Activated CD4-positive, alpha-beta memory T cell treated with anti-CD3 and anti-CD28 coated beads, Interleukin-2, amount 10 ng/mL, durations not matched to agents 7 days and 5 days (primary cell): ENCODE results near the gene FAXC. TPM values are rescaled to one million over a fixed set of nuclear protein-coding genes. Genes with fewer than 3 reads are reported as not detected.
"Not testable (repeated sequence)": the region's sequence is repeated elsewhere in the genome, so short reads cannot be mapped to it uniquely, and the experiment has no call there.

ENCODE experiments used
- CTCF ChIA-PET: fragments of 350-600 bp; sonication (Branson Sonifier 250); formaldehyde crosslinking; loops from one replicate; lab custom pipeline; 2021; ENCODE audit warnings: antibody characterized with exemption, inconsistent platforms; lab: Charles Lee
- POLR2A ChIA-PET: fragments of 350-600 bp; sonication (Branson Sonifier 250); formaldehyde crosslinking; loops from one replicate; lab custom pipeline; 2021; ENCODE audit warnings: antibody characterized with exemption; lab: Charles Lee
- DNase-seq: peaks from one replicate; pipeline ENCODE4 v3.0.0-alpha.2; 2020
- H3K27ac Mint-ChIP-seq: one replicate; pipeline ENCODE4 v1.8.0; 2021; ENCODE audit warnings: mild to moderate bottlenecking, mixed read lengths
- H3K27me3 Mint-ChIP-seq: one replicate; pipeline ENCODE4 v1.8.0; 2021; ENCODE audit warnings: mixed read lengths
- H3K36me3 Mint-ChIP-seq: one replicate; pipeline ENCODE4 v1.8.0; 2021; ENCODE audit warnings: low read depth, mixed read lengths
- H3K4me1 Mint-ChIP-seq: one replicate; pipeline ENCODE4 v1.8.0; 2021; ENCODE audit warnings: mixed read lengths
- H3K4me3 Mint-ChIP-seq: one replicate; pipeline ENCODE4 v1.8.0; 2021; ENCODE audit warnings: mild to moderate bottlenecking, mixed read lengths
- H3K9me3 Mint-ChIP-seq: one replicate; pipeline ENCODE4 v1.8.0; 2021; ENCODE audit warnings: mixed read lengths
- total RNA-seq, 2 experiments: library from RNA; stranded (reverse); gene quantifications; one replicate each; pipeline ENCODE4 v1.2.3, GENCODE V29; 2021

Gene FAXC
- total RNA-seq, 2 experiments from 2014 or later, result 0.23 to 0.38 TPM

GRCh38 chr6:99356641-99357040 is 7.2 kb upstream of the FAXC start:
- ChIA-PET CTCF (interaction anchor here (1.0 kb wide), 1 partner anchor 22 kb away, joined by 4 read pairs; no protein-coding TSS in a partner anchor), POLR2A (no interaction called here)
- H3K36me3 Mint-ChIP-seq, result no peaks in the 10 kb centered on the region
- H3K27ac Mint-ChIP-seq, result no peak overlapping the region
- peaks cover under 1% of the 10 kb centered on the region for H3K4me1 Mint-ChIP-seq
- H3K9me3 Mint-ChIP-seq, result no peaks in the 10 kb centered on the region
- DNase-seq, result no peak
- H3K4me3 Mint-ChIP-seq, result no peak overlapping the region
- H3K27me3 Mint-ChIP-seq, result peaks cover 55% of the 10 kb centered on the region

GRCh38 chr6:99354983-99355382 is 5.5 kb upstream of the FAXC start:
- POLR2A ChIA-PET, result no interaction called here
- Mint-ChIP-seq H3K4me1 (peaks cover 3% of the 10 kb centered on the region), H3K9me3 (no peaks in the 10 kb centered on the region), H3K27ac (no peak overlapping the region), H3K36me3 (no peaks in the 10 kb centered on the region), H3K27me3 (peaks cover 56% of the 10 kb centered on the region), H3K4me3 (no peak overlapping the region)
- CTCF ChIA-PET, result interaction anchor here (1.0 kb wide), 1 partner anchor 20 kb away, joined by 3 read pairs; no protein-coding TSS in a partner anchor
- no peak for DNase-seq

- no peak for DNase-seq
- Mint-ChIP-seq H3K4me3 (no peak overlapping the region), H3K27me3 (peaks cover 64% of the 10 kb centered on the region), H3K27ac (no peak overlapping the region), H3K36me3 (no peaks in the 10 kb centered on the region), H3K4me1 (peaks cover 5% of the 10 kb centered on the region), H3K9me3 (no peaks in the 10 kb centered on the region)
- CTCF ChIA-PET, result interaction anchor here (0.9 to 2.2 kb wide), 5 partner anchors 8 to 41 kb away, joined by 3 to 11 read pairs (median 4); partner anchors contain the start of gene COQ3
- POLR2A ChIA-PET, result interaction anchor here (0.7 kb wide), 1 partner anchor 67 kb away, joined by 3 read pairs; no protein-coding TSS in a partner anchor
Observed at GRCh38 chr6:99353126-99353525, 3.7 kb upstream of the FAXC start.

GRCh38 chr6:99350573-99350972 is 1.1 kb upstream of the FAXC start:
- CTCF ChIA-PET, result interaction anchor here (1.2 to 1.7 kb wide), 2 partner anchors 11 to 14 kb away, joined by 3 read pairs; no protein-coding TSS in a partner anchor
- Mint-ChIP-seq H3K9me3 (no peaks in the 10 kb centered on the region), H3K4me3 (no peak overlapping the region), H3K27me3 (peaks cover 61% of the 10 kb centered on the region), H3K4me1 (peaks cover 5% of the 10 kb centered on the region), H3K36me3 (no peaks in the 10 kb centered on the region), H3K27ac (no peak overlapping the region)
- POLR2A ChIA-PET, result no interaction called here
- DNase-seq, result no peak

DNA sequence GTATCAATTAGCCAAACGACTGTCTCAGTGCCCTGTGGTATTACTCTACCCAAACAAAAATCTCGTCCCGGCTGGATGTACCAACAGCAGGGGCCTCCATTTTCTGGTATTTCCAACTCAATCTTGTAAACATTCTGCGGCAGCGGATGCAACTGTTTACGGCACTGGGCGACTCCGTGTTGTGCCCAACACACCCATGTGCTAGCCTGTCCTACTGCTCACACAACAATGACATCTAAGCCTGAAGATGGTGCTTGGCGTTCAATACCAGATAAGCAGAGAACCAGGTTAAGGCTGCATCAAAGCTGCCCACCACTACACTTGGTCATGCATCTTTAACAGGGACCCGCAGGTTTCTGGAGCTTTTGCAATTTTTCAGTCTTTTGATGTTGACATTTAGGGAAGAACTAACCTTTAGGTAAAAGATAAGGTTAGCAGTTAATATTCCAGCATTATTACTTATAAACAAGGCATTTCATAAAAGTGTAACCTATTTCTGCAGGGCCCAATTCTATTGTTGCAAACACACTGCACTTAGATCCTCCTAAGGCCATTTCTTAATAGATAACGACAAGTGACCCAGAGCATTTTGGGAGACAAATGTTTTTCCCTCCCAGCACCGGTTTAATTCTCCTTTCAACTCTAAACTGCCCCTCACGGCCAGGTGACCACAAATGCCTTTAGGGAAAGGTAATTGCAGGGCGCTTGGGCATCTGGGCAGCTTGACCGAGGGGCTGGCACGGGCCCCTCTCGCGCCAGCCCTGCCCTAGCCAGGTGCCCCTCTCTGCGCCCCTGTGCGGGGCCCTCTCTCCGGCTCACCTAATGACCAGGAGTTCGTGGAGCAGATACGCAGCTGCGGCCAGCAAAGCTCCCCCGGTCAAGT is 945 bp downstream of the FAXC start:
- ChIA-PET CTCF (interaction anchor here (1.2 to 2.6 kb wide), 2 partner anchors 14 to 18 kb away, joined by 4 to 15 read pairs; no protein-coding TSS in a partner anchor), POLR2A (interaction anchor here (1.0 kb wide), 1 partner anchor 11 kb away, joined by 3 read pairs; no protein-coding TSS in a partner anchor)
- H3K27ac Mint-ChIP-seq, result no peak overlapping the region
- H3K27me3 Mint-ChIP-seq, result peaks cover 65% of the 10 kb centered on the region
- H3K4me1 Mint-ChIP-seq, result peaks cover 12% of the 10 kb centered on the region
- H3K36me3 Mint-ChIP-seq, result no peaks in the 10 kb centered on the region
- DNase-seq, result no peak
- peak overlapping the region; percentile 58 for H3K4me3 Mint-ChIP-seq
- H3K9me3 Mint-ChIP-seq, result no peaks in the 10 kb centered on the region

GRCh38 chr6:99347804-99348203 is 1.7 kb downstream of the FAXC start:
- Mint-ChIP-seq H3K9me3 (no peaks in the 10 kb centered on the region), H3K27me3 (peaks cover 68% of the 10 kb centered on the region), H3K27ac (no peak overlapping the region), H3K36me3 (no peaks in the 10 kb centered on the region), H3K4me1 (peaks cover 12% of the 10 kb centered on the region), H3K4me3 (no peak overlapping the region)
- no peak for DNase-seq
- CTCF ChIA-PET, result interaction anchor here (1.2 to 2.6 kb wide), 2 partner anchors 13 to 17 kb away, joined by 4 to 15 read pairs; no protein-coding TSS in a partner anchor
- POLR2A ChIA-PET, result interaction anchor here (0.7 to 1.0 kb wide), 2 partner anchors 16 to 191 kb away, joined by 3 to 4 read pairs; no protein-coding TSS in a partner anchor

GRCh38 chr6:99346595-99346994 is 2.9 kb downstream of the FAXC start:
- no peak overlapping the region for H3K4me3 Mint-ChIP-seq
- H3K4me1 Mint-ChIP-seq, result peaks cover 12% of the 10 kb centered on the region
- H3K27me3 Mint-ChIP-seq, result peaks cover 69% of the 10 kb centered on the region
- POLR2A ChIA-PET, result interaction anchor here (1.5 kb wide), 1 partner anchor 16 kb away, joined by 3 read pairs; no protein-coding TSS in a partner anchor
- no peaks in the 10 kb centered on the region for H3K36me3 Mint-ChIP-seq
- no peaks in the 10 kb centered on the region for H3K9me3 Mint-ChIP-seq
- CTCF ChIA-PET, result interaction anchor here (2.6 kb wide), 1 partner anchor 16 kb away, joined by 15 read pairs; no protein-coding TSS in a partner anchor
- DNase-seq, result no peak
- H3K27ac Mint-ChIP-seq, result no peak overlapping the region

- ChIA-PET CTCF (interaction anchor here (0.9 to 2.3 kb wide), 3 partner anchors 11 to 81 kb away, joined by 3 to 23 read pairs (median 5); no protein-coding TSS in a partner anchor), POLR2A (interaction anchor here (0.8 kb wide), 1 partner anchor 48 kb away, joined by 4 read pairs; the partner anchor contains the start of gene COQ3)
- H3K4me1 Mint-ChIP-seq, result peaks cover 10% of the 10 kb centered on the region
- peaks cover 56% of the 10 kb centered on the region for H3K27me3 Mint-ChIP-seq
- H3K27ac Mint-ChIP-seq, result no peak overlapping the region
- no peaks in the 10 kb centered on the region for H3K36me3 Mint-ChIP-seq
- H3K4me3 Mint-ChIP-seq, result no peak overlapping the region
- H3K9me3 Mint-ChIP-seq, result no peaks in the 10 kb centered on the region
- DNase-seq, result no peak
Observed at GRCh38 chr6:99345164-99345563, 4.3 kb downstream of the FAXC start.

- H3K4me1 Mint-ChIP-seq, result peaks cover 9% of the 10 kb centered on the region
- DNase-seq, result no peak
- POLR2A ChIA-PET, result no interaction called here
- H3K27me3 Mint-ChIP-seq, result peaks cover 57% of the 10 kb centered on the region
- CTCF ChIA-PET, result interaction anchor here (1.4 to 2.3 kb wide), 2 partner anchors 10 to 14 kb away, joined by 5 to 23 read pairs; no protein-coding TSS in a partner anchor
- H3K9me3 Mint-ChIP-seq, result no peaks in the 10 kb centered on the region
- H3K4me3 Mint-ChIP-seq, result no peak overlapping the region
- H3K36me3 Mint-ChIP-seq, result no peaks in the 10 kb centered on the region
- no peak overlapping the region for H3K27ac Mint-ChIP-seq
Observed at GRCh38 chr6:99344289-99344688, 5.2 kb downstream of the FAXC start.

DNA sequence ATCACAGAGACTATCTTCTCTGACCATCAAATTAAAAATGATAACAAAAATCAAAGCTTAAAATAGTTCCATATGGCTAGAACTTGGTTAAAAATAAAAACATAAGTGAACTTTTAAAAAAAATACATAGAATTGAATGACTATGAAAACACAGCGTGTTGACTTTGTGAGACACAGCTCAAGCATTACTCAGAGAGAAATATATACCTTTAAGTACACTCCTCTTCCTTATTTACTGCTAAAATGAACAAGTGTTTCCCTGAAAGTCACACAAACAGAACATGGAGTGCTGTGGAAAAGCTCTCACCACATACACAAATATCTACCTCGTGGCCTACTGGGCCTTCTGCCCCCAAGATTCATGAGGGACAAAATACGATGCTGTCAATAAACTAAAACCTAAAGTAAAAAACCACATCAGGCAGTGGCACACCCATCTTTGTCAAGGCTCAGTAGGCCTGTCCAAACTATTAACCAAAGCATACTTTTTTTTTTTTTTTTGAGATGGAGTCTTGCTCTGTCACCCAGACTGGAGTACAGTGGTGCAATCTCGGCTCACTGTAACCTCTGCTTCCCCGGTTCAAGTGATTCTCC is 7.5 kb downstream of the FAXC start:
- POLR2A ChIA-PET, result no interaction called here
- peaks cover 51% of the 10 kb centered on the region for H3K27me3 Mint-ChIP-seq
- no peaks in the 10 kb centered on the region for H3K9me3 Mint-ChIP-seq
- H3K4me1 Mint-ChIP-seq, result peaks cover 6% of the 10 kb centered on the region
- H3K36me3 Mint-ChIP-seq, result no peaks in the 10 kb centered on the region
- DNase-seq, result no peak
- CTCF ChIA-PET, result interaction anchor here (1.1 to 1.9 kb wide), 2 partner anchors 11 to 12 kb away, joined by 4 to 8 read pairs; no protein-coding TSS in a partner anchor
- no peak overlapping the region for H3K4me3 Mint-ChIP-seq
- no peak overlapping the region for H3K27ac Mint-ChIP-seq

DNA sequence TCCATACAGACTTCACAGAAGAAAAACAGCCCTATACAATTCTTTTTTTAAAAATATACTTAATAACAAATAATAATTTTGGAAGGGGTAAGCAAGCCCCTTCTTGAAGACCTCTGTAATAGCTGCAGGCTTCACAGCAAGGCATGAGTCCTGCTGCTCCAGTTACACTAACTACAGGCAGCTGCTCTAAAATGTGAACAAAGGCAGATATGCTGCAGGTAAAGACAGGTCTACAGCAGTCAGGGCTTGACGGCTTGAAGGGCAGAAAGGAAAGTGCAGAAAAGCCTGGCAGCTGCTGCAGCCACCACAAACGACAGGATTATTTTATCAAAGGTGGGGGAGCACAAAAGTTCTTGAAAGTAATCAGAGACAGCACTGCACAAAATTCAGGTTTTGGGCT is 11.3 kb downstream of the FAXC start:
- Mint-ChIP-seq H3K27me3 (peaks cover 32% of the 10 kb centered on the region), H3K4me1 (peaks cover 5% of the 10 kb centered on the region), H3K4me3 (no peak overlapping the region), H3K9me3 (no peaks in the 10 kb centered on the region), H3K36me3 (no peaks in the 10 kb centered on the region), H3K27ac (no peak overlapping the region)
- DNase-seq, result no peak
- ChIA-PET POLR2A (no interaction called here), CTCF (interaction anchor here (0.7 to 1.3 kb wide), 2 partner anchors 8 to 88 kb away, joined by 3 to 6 read pairs; partner anchors contain the start of gene PNISR)

DNA sequence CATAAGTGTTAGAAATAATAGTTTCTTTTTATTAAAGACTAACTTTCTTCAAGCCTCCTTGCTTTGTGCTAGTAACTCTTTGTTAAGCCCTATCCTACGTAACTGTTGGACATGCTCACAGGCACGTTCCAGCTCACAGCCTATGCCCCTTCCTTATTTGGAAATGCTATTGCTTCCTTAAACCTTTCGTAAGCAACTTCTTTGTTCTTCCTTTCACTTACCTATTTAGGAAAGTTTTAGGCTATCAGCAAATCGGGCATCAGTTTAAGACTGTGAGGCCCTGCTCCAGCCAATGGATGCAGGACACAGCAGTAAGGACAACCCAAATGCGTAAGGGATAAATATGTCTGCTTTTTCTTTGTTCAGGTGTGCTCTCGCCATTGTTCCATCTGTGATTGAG is 14.2 kb downstream of the FAXC start:
- POLR2A ChIA-PET, result not testable (repeated sequence)

More for the DNA sequence above, 14.2 kb downstream of the FAXC start:
- H3K4me3 Mint-ChIP-seq, H3K27ac Mint-ChIP-seq, H3K36me3 Mint-ChIP-seq, DNase-seq, H3K4me1 Mint-ChIP-seq, H3K9me3 Mint-ChIP-seq: not testable (repeated sequence)
- CTCF ChIA-PET, result interaction anchor here (0.7 to 1.4 kb wide), 4 partner anchors 13 to 74 kb away, joined by 3 to 5 read pairs (median 4); partner anchors contain the start of gene COQ3
- peaks cover 27% of the 10 kb centered on the region for H3K27me3 Mint-ChIP-seq
